Measurements from ENCODE around the gene SYMPK.

DNA sequence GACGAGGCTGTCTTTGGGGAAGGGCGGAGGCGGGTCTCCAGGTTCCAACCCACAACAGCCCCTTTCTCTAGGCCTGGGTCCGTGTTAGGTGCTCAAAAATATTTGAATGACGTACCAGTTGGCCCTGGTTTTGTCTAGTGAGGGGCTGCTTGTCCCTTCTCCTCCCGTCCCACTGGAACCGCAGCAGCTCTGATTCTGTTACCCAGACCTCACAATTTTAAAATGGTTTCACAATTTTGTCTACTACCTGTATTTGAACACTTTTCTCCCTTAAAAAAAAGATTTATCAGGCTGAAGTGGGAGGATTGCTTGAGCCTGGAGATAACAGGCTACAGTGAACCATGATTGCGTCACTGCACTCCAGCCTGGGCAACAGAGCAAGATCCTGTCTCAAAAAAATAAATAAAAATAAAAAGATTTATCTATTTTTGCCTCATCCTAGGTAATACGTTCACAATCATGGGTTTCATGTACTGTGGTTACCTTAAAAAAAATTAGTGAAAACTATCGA lies 24.3 kb upstream of the SYMPK start:
- TF ChIP-seq, protein P1, sequence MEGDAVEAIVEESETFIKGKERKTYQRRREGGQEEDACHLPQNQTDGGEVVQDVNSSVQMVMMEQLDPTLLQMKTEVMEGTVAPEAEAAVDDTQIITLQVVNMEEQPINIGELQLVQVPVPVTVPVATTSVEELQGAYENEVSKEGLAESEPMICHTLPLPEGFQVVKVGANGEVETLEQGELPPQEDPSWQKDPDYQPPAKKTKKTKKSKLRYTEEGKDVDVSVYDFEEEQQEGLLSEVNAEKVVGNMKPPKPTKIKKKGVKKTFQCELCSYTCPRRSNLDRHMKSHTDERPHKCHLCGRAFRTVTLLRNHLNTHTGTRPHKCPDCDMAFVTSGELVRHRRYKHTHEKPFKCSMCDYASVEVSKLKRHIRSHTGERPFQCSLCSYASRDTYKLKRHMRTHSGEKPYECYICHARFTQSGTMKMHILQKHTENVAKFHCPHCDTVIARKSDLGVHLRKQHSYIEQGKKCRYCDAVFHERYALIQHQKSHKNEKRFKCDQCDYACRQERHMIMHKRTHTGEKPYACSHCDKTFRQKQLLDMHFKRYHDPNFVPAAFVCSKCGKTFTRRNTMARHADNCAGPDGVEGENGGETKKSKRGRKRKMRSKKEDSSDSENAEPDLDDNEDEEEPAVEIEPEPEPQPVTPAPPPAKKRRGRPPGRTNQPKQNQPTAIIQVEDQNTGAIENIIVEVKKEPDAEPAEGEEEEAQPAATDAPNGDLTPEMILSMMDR (IDR thresholded peaks at IDR 0.05; ENCODE audit: low read depth, low read length) = no peak
- no peak for TF ChIP-seq EZH2phosphoT487 (IDR thresholded peaks at IDR 0.05; ENCODE audit: low read depth)
